GM12878 (cell line): ENCODE measurements around the gene TCF4. TPM values are rescaled to one million over a fixed set of nuclear protein-coding genes. Genes with fewer than 3 reads are reported as not detected.

Source experiments
- CBX3 ChIP-seq: fragments of 200-600 bp; sonication (generic); IDR thresholded peaks from 2 replicates; pipeline ENCODE4 v1.6.1; 2016; ENCODE audit warnings: low read depth, borderline replicate concordance
- FOXM1 ChIP-seq: IDR thresholded peaks from 2 replicates; pipeline ENCODE4 v1.6.1; 2012; ENCODE audit warnings: low read depth, mild to moderate bottlenecking, inconsistent platforms, low read length, moderate library complexity
- NRF1 ChIP-seq: conservative IDR thresholded peaks from 2 replicates; pipeline ENCODE4 v1.6.1; 2011; ENCODE audit warnings: mild to moderate bottlenecking, low read depth, low read length, improper control_type of control experiment
- TARDBP ChIP-seq: IDR thresholded peaks from 2 replicates; pipeline ENCODE4 v1.6.1; 2016; ENCODE audit warnings: borderline replicate concordance
- ZNF384 ChIP-seq: IDR thresholded peaks from 2 replicates; pipeline ENCODE4 v1.6.1; 2012; ENCODE audit warnings: low read depth, mild to moderate bottlenecking, low read length, improper control_type of control experiment, borderline replicate concordance
- polyA plus RNA-seq, 11 experiments: library from polyadenylated mRNA; depleted of rRNA in 4 of 11; unstranded in 6 of 11; stranded (reverse) in 5 of 11; fragments of >200 nt; fragmentation: Nextera tagmentation in 4 of 11; fragmentation: Illumina TruSeq in 1 of 11; extraction: Ambion mirVana in 4 of 11; extraction: Trizol in 1 of 11; gene quantifications; 1 replicate in 1 of 11; 2 replicates in 10 of 11; pipeline versions ENCODE4 v1.2.1 to v1.2.3, GENCODE V29; 2011 to 2016; ENCODE audit warnings: inconsistent platforms in 2 of 11, missing spikeins in 2 of 11, low read depth in 1 of 11
- total RNA-seq, 4 experiments: library from RNA; depleted of rRNA in 3 of 4; stranded (reverse); fragments of >200 nt in 3 of 4; fragmentation: Illumina TruSeq in 1 of 4; extraction: Trizol in 1 of 4; gene quantifications; 2 replicates each; pipeline versions ENCODE4 v1.2.1 to v1.2.3, GENCODE V29; 2013 to 2021
- TF ChIP-seq, protein P1 (sequence below): fragments of 450-650 bp; IDR thresholded peaks from 2 replicates; pipeline ENCODE4 v1.6.1; 2017; ENCODE audit warnings: low read depth, mild to moderate bottlenecking, moderate library complexity
- TF ChIP-seq, protein P2 (sequence below): fragments of 450-650 bp; formaldehyde crosslinking; IDR thresholded peaks from 2 replicates; pipeline ENCODE4 v1.4.0; 2020; ENCODE audit warnings: mild to moderate bottlenecking, moderate library complexity

TCF4 gene
- total and polyA plus RNA-seq, 10 of the 15 experiments (the other 5 are each of a cell fraction or from before 2014, with no cell fraction given) = 15.2 to 94.0 (median 31.5) TPM

DNA sequence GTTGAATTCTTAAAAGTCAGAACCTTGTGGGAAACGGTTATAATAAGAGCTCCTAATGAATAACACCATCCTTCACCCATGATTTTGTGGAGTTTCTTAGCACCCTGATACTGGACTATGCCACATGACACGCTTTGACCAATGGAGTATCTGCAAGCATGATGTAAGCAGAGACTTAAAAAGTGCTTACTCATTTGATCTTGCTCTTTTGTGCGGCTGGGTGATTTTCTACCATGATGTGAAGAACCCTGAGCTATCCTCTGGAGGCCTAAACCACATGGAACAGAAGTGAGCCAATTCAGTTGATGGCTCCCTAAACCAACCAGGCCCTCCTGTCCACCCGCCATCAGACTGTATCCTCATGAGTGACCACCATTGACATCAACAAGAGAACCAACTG lies 70.9 kb downstream of the TCF4 start (continued):
- TF ChIP-seq CBX3 (no peak), TARDBP (no peak), NRF1 (no peak), ZNF384 (no peak), FOXM1 (no peak)
- TF ChIP-seq, protein P1, sequence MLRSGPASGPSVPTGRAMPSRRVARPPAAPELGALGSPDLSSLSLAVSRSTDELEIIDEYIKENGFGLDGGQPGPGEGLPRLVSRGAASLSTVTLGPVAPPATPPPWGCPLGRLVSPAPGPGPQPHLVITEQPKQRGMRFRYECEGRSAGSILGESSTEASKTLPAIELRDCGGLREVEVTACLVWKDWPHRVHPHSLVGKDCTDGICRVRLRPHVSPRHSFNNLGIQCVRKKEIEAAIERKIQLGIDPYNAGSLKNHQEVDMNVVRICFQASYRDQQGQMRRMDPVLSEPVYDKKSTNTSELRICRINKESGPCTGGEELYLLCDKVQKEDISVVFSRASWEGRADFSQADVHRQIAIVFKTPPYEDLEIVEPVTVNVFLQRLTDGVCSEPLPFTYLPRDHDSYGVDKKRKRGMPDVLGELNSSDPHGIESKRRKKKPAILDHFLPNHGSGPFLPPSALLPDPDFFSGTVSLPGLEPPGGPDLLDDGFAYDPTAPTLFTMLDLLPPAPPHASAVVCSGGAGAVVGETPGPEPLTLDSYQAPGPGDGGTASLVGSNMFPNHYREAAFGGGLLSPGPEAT = no peak
- TF ChIP-seq, protein P2, sequence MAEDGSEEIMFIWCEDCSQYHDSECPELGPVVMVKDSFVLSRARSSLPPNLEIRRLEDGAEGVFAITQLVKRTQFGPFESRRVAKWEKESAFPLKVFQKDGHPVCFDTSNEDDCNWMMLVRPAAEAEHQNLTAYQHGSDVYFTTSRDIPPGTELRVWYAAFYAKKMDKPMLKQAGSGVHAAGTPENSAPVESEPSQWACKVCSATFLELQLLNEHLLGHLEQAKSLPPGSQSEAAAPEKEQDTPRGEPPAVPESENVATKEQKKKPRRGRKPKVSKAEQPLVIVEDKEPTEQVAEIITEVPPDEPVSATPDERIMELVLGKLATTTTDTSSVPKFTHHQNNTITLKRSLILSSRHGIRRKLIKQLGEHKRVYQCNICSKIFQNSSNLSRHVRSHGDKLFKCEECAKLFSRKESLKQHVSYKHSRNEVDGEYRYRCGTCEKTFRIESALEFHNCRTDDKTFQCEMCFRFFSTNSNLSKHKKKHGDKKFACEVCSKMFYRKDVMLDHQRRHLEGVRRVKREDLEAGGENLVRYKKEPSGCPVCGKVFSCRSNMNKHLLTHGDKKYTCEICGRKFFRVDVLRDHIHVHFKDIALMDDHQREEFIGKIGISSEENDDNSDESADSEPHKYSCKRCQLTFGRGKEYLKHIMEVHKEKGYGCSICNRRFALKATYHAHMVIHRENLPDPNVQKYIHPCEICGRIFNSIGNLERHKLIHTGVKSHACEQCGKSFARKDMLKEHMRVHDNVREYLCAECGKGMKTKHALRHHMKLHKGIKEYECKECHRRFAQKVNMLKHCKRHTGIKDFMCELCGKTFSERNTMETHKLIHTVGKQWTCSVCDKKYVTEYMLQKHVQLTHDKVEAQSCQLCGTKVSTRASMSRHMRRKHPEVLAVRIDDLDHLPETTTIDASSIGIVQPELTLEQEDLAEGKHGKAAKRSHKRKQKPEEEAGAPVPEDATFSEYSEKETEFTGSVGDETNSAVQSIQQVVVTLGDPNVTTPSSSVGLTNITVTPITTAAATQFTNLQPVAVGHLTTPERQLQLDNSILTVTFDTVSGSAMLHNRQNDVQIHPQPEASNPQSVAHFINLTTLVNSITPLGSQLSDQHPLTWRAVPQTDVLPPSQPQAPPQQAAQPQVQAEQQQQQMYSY = no peak
